Endodermal cell (in vitro differentiated cells): Measurements from ENCODE around the gene CDCA8. TPM values are rescaled to one million over a fixed set of nuclear protein-coding genes. Genes with fewer than 3 reads are reported as not detected.

Source experiments
- DNase-seq: peaks from one replicate; pipeline ENCODE4 v3.0.0-alpha.2; 2017
- H3K27ac ChIP-seq: 2 replicates; pipeline ENCODE4 v1.5.1; 2013; ENCODE audit warnings: mild to moderate bottlenecking, low read depth, low read length, moderate library complexity
- H3K27me3 ChIP-seq: 2 replicates; pipeline ENCODE4 v1.6.1; 2013; ENCODE audit warnings: mild to moderate bottlenecking, low read length, moderate library complexity; ENCODE audit not compliant: insufficient read depth, control insufficient read depth, poor library complexity, severe bottlenecking
- H3K36me3 ChIP-seq: 2 replicates; pipeline ENCODE4 v1.7.0; 2013; ENCODE audit warnings: mild to moderate bottlenecking, low read length, moderate library complexity; ENCODE audit not compliant: control insufficient read depth, insufficient read depth
- H3K4me1 ChIP-seq: one replicate; pipeline ENCODE4 v1.7.0; 2013; ENCODE audit warnings: low read length; ENCODE audit not compliant: control insufficient read depth, insufficient read depth
- H3K4me3 ChIP-seq: 2 replicates; pipeline ENCODE4 v1.5.1; 2013; ENCODE audit warnings: mild to moderate bottlenecking, low read length, moderate library complexity
- H3K9ac ChIP-seq: 2 replicates; pipeline ENCODE4 v1.6.1; 2013; ENCODE audit warnings: mild to moderate bottlenecking, low read length, moderate library complexity; ENCODE audit not compliant: poor library complexity, severe bottlenecking; ENCODE audit errors: extremely low read depth
- H3K9me3 ChIP-seq: 2 replicates; pipeline ENCODE4 v1.6.1; 2013; ENCODE audit warnings: mild to moderate bottlenecking, low read length, moderate library complexity; ENCODE audit not compliant: control insufficient read depth
- H3K27ac Mint-ChIP-seq: 2 replicates; pipeline ENCODE4 v1.8.0; 2020; ENCODE audit warnings: mixed read lengths
- H3K27me3 Mint-ChIP-seq: 2 replicates; pipeline ENCODE4 v1.8.0; 2021; ENCODE audit warnings: mild to moderate bottlenecking, mixed read lengths; ENCODE audit not compliant: insufficient read depth
- H3K36me3 Mint-ChIP-seq: 2 replicates; pipeline ENCODE4 v1.8.0; 2020; ENCODE audit warnings: low read depth, mixed read lengths
- H3K4me1 Mint-ChIP-seq: 2 replicates; pipeline ENCODE4 v1.8.0; 2020; ENCODE audit warnings: mixed read lengths
- H3K4me3 Mint-ChIP-seq: 2 replicates; pipeline ENCODE4 v1.8.0; 2020; ENCODE audit warnings: mild to moderate bottlenecking, moderate library complexity, mixed read lengths
- H3K9me3 Mint-ChIP-seq: 2 replicates; pipeline ENCODE4 v1.8.0; 2020; ENCODE audit warnings: mild to moderate bottlenecking, mixed read lengths
- WGBS, 2 experiments: methylation state at CpG; one replicate each; pipeline versions ENCODE4 v1.1.5 to v1.1.7; 2013; ENCODE audit warnings: missing lambda C conversion rate in 2 of 2, mixed read lengths in 1 of 2; ENCODE audit not compliant: insufficient coverage in 1 of 2, insufficient read length in 1 of 2; 5-methylcytosine and 5-hydroxymethylcytosine counted together
- total RNA-seq, 2 donors: library from RNA; stranded (reverse); fragmentation: NEBNext Ultra II Directional in 1 of 2; extraction: Animal tissue kit (Norgen Biotek cat#: 25700) in 1 of 2; gene quantifications; 2 replicates in 1 of 2; 3 replicates in 1 of 2; pipeline ENCODE4 v1.2.1, GENCODE V29; 2021
- TF ChIP-seq, protein P1 (sequence below): fragments of 200-600 bp; sonication (generic); conservative IDR thresholded peaks from 2 replicates; pipeline ENCODE4 v1.5.0; 2021; ENCODE audit warnings: antibody characterized with exemption, mild to moderate bottlenecking

The CDCA8 gene
- total RNA-seq, 2 donors from 2014 or later = 27.7 to 49.7 TPM

- H3K27me3 ChIP-seq = no peaks in the 10 kb centered on the region
- no peak overlapping the region for H3K4me3 ChIP-seq
- peak; percentile 31 for DNase-seq
- Mint-ChIP-seq H3K27ac (no peak overlapping the region), H3K4me1 (peaks cover 12% of the 10 kb centered on the region), H3K27me3 (peaks cover 6% of the 10 kb centered on the region), H3K36me3 (no peaks in the 10 kb centered on the region), H3K9me3 (no peaks in the 10 kb centered on the region), H3K4me3 (no peak overlapping the region)
- no peaks in the 10 kb centered on the region for H3K4me1 ChIP-seq
- H3K36me3 ChIP-seq = no peaks in the 10 kb centered on the region
- H3K9ac ChIP-seq = no peak overlapping the region
- 93% methylated on average over 7 to 13 of the region's 13 CpGs for WGBS, 2 experiments
- no peaks in the 10 kb centered on the region for H3K9me3 ChIP-seq
- TF ChIP-seq, protein P1, sequence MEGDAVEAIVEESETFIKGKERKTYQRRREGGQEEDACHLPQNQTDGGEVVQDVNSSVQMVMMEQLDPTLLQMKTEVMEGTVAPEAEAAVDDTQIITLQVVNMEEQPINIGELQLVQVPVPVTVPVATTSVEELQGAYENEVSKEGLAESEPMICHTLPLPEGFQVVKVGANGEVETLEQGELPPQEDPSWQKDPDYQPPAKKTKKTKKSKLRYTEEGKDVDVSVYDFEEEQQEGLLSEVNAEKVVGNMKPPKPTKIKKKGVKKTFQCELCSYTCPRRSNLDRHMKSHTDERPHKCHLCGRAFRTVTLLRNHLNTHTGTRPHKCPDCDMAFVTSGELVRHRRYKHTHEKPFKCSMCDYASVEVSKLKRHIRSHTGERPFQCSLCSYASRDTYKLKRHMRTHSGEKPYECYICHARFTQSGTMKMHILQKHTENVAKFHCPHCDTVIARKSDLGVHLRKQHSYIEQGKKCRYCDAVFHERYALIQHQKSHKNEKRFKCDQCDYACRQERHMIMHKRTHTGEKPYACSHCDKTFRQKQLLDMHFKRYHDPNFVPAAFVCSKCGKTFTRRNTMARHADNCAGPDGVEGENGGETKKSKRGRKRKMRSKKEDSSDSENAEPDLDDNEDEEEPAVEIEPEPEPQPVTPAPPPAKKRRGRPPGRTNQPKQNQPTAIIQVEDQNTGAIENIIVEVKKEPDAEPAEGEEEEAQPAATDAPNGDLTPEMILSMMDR = no peak
- no peak overlapping the region for H3K27ac ChIP-seq
These were observed 27.4 kb downstream of the CDCA8 start for GRCh38 chr1:37719572-37720195.

DNA sequence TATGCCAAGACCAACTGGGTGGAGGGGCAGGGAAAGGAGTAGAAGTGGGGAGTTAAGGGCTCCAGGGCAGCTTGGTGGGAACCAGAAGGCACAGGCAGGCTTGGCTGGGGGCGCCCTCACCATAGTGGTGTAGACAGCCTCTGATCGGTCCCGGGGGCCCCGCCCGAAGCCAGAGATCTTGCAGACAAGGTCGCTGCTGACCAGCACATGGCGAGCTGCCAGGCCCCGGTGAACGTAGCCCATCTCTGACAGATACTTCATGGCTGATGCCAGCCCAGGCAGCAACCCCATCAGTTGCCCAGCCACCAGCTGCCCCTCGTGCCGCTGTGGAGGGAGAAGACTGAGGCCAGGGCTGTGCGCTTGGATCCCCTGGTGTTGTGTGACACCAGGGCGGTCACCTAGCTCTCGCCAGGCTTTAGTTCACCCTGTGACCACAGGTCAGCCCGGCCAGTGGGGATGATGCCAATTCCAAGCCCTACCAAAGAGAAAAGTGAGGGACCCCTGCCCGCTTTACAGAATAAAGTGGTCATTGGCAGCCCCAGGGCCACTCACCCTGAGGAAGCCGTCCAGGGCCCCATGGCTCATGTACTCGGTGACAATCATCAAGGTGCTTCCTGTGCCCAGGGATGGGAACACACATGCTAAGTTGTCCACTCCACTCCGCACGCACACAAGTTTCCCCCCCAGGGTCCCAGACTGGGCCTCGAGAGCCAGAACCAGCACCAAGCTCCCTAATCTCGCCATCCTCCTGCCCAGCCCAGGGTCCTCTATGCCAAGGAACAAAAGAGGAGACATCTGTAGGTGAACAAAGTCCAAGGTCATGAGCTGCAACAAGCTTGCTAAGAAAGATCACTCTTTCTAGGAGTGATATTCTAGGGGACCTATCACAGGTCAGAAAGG, 28.2 kb downstream of the CDCA8 start:
- DNase-seq = peak; percentile 35
- Histone ChIP-seq H3K4me1 (no peaks in the 10 kb centered on the region), H3K9ac (no peak overlapping the region), H3K27ac (no peak overlapping the region), H3K36me3 (no peaks in the 10 kb centered on the region), H3K27me3 (no peaks in the 10 kb centered on the region), H3K9me3 (no peaks in the 10 kb centered on the region), H3K4me3 (no peak overlapping the region)
- TF ChIP-seq, protein P1 = no peak
- Mint-ChIP-seq H3K4me3 (no peak overlapping the region), H3K27me3 (peaks cover 4% of the 10 kb centered on the region), H3K36me3 (no peaks in the 10 kb centered on the region), H3K27ac (no peak overlapping the region), H3K4me1 (peaks cover 12% of the 10 kb centered on the region), H3K9me3 (no peaks in the 10 kb centered on the region)
- 93 to 94% methylated on average over 15 to 22 of the region's 22 CpGs for WGBS, 2 experiments

DNA sequence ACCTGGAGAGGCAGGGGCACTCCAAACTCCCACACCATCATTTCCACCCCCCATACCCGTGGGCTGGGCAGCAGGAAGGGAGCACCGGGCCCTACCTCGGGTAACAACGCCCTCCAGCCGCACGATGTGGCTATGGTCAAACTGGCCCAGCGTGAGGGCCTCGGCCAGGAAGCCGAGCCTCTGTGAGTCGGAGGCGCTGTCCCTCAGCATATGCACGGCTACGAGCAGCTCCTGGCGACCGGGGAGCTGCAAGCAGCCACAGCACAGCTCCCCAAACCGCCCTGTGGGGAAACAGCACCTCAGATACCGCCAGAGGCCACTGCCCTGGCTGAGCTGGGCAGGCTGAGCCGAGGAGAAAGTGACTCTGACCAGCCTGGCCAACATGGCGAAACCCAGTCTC, 29.2 kb downstream of the CDCA8 start:
- H3K36me3 Mint-ChIP-seq = no peaks in the 10 kb centered on the region
- Histone ChIP-seq H3K27me3 (peaks cover under 1% of the 10 kb centered on the region), H3K36me3 (no peaks in the 10 kb centered on the region), H3K9me3 (no peaks in the 10 kb centered on the region), H3K4me3 (no peak overlapping the region), H3K4me1 (no peaks in the 10 kb centered on the region), H3K9ac (no peak overlapping the region), H3K27ac (no peak overlapping the region)
- TF ChIP-seq, protein P1 = no peak
- H3K27ac Mint-ChIP-seq = no peak overlapping the region
- no peak overlapping the region for H3K4me3 Mint-ChIP-seq
- no peaks in the 10 kb centered on the region for H3K9me3 Mint-ChIP-seq
- peak; percentile 65 for DNase-seq
- H3K4me1 Mint-ChIP-seq = peaks cover 12% of the 10 kb centered on the region
- 78 to 85% methylated on average over 15 to 19 of the region's 19 CpGs for WGBS, 2 experiments
- peaks cover 10% of the 10 kb centered on the region for H3K27me3 Mint-ChIP-seq
